IMR-90 (cell line): Measurements from ENCODE around the gene HYLS1. TPM values are rescaled to one million over a fixed set of nuclear protein-coding genes. Genes with fewer than 3 reads are reported as not detected.

Experiments
- ATAC-seq: fragments of 200-7000 bp; cut with Tn5 transposase; 2 replicates; pipeline ENCODE4 v1.9.1; 2020; ENCODE audit warnings: low read depth, mild to moderate bottlenecking, moderate library complexity
- BruUV-seq: library from RNA; stranded (reverse); fragments of 400-500 nt; replicated peaks from 2 replicates; lab custom pipeline; 2021; lab: Mats Ljungman, UMichigan
- CTCF ChIA-PET: fragments of 300-600 bp; formaldehyde crosslinking; extraction: SDS; loops from one replicate; lab custom pipeline; 2021; ENCODE audit warnings: antibody characterized with exemption; lab: Yijun Ruan, JAX
- POLR2A ChIA-PET: fragments of 300-600 bp; sonication (Branson Sonifier 250); formaldehyde crosslinking; loops from one replicate; lab custom pipeline; 2022; ENCODE audit warnings: antibody characterized with exemption; ENCODE audit not compliant: unreplicated experiment; lab: Charles Lee
- DNase-seq: peaks from one replicate; pipeline ENCODE4 v3.0.0; 2013
- H2AFZ ChIP-seq: replicated peaks from 2 replicates; pipeline ENCODE3; 2013; ENCODE audit warnings: low read length, mild to moderate bottlenecking; ENCODE audit not compliant: poor library complexity
- H2AK5ac ChIP-seq: 2 replicates; pipeline ENCODE4 v1.6.1; 2013; ENCODE audit warnings: low read depth, low read length, inconsistent platforms
- H2AK9ac ChIP-seq: replicated peaks from 2 replicates; pipeline ENCODE3; 2013; ENCODE audit warnings: mild to moderate bottlenecking, low read depth, low read length, moderate library complexity; ENCODE audit not compliant: poor library complexity
- H2BK120ac ChIP-seq: 2 replicates; pipeline ENCODE4 v1.6.1; 2013; ENCODE audit warnings: low read depth, low read length, inconsistent platforms
- H2BK15ac ChIP-seq: 3 replicates; pipeline ENCODE4 v1.6.1; 2013; ENCODE audit warnings: low read depth, low read length, inconsistent platforms
- H2BK20ac ChIP-seq: 2 replicates; pipeline ENCODE4 v1.6.1; 2013; ENCODE audit warnings: low read depth, mild to moderate bottlenecking, inconsistent platforms, low read length, moderate library complexity
- H2BK5ac ChIP-seq: 2 replicates; pipeline ENCODE4 v1.6.1; 2013; ENCODE audit warnings: mild to moderate bottlenecking, low read depth, low read length, inconsistent platforms; ENCODE audit not compliant: poor library complexity, severe bottlenecking
- H3K14ac ChIP-seq: replicated peaks from 2 replicates; pipeline ENCODE4 v1.6.1; 2013; ENCODE audit warnings: low read depth, low read length, inconsistent platforms
- H3K18ac ChIP-seq: 2 replicates; pipeline ENCODE4 v1.6.1; 2013; ENCODE audit warnings: low read depth, low read length, control low read depth
- H3K23ac ChIP-seq: 2 replicates; pipeline ENCODE4 v1.6.1; 2013; ENCODE audit warnings: low read depth, low read length, inconsistent platforms
- H3K27ac ChIP-seq: 2 replicates; pipeline ENCODE4 v1.5.1; 2013; ENCODE audit warnings: mild to moderate bottlenecking, control low read depth, low read length; ENCODE audit not compliant: insufficient read depth
- H3K27me3 ChIP-seq: 2 replicates; pipeline ENCODE4 v1.6.1; 2013; ENCODE audit warnings: low read length; ENCODE audit not compliant: control insufficient read depth, insufficient read depth
- H3K36me3 ChIP-seq: 2 replicates; pipeline ENCODE4 v1.6.1; 2013; ENCODE audit warnings: low read length, mixed read lengths; ENCODE audit not compliant: control insufficient read depth, insufficient read depth
- H3K4ac ChIP-seq: 2 replicates; pipeline ENCODE4 v1.6.1; 2013; ENCODE audit warnings: low read depth, low read length, inconsistent platforms
- H3K4me1 ChIP-seq: 2 replicates; pipeline ENCODE4 v1.6.1; 2013; ENCODE audit warnings: low read length, mixed read lengths; ENCODE audit not compliant: control insufficient read depth, insufficient read depth
- H3K4me2 ChIP-seq: 2 replicates; pipeline ENCODE4 v1.6.1; 2013; ENCODE audit warnings: low read depth, mild to moderate bottlenecking, control low read depth, low read length, moderate library complexity
- H3K4me3 ChIP-seq: 2 replicates; pipeline ENCODE4 v1.5.1; 2013; ENCODE audit warnings: low read depth, mild to moderate bottlenecking, control low read depth, low read length, moderate library complexity; ENCODE audit not compliant: insufficient read depth
- H3K56ac ChIP-seq: 2 replicates; pipeline ENCODE4 v1.6.1; 2013; ENCODE audit warnings: low read length, inconsistent platforms; ENCODE audit not compliant: insufficient read depth; ENCODE audit errors: extremely low read depth
- H3K79me1 ChIP-seq, 2 experiments: 2 replicates each; pipeline ENCODE4 v1.6.1; 2013; ENCODE audit warnings: low read length in 2 of 2, inconsistent platforms in 1 of 2, low read depth in 1 of 2
- H3K9ac ChIP-seq: 2 replicates; pipeline ENCODE4 v1.6.1; 2013; ENCODE audit warnings: low read depth, low read length, control low read depth
- H3K9me1 ChIP-seq: 2 replicates; pipeline ENCODE4 v1.6.1; 2013; ENCODE audit warnings: low read length, inconsistent platforms; ENCODE audit not compliant: insufficient read depth
- H3K9me3 ChIP-seq: 2 replicates; pipeline ENCODE4 v1.6.1; 2013; ENCODE audit warnings: low read length; ENCODE audit not compliant: control insufficient read depth, insufficient read depth
- H4K20me1 ChIP-seq: 2 replicates; pipeline ENCODE4 v1.6.1; 2013; ENCODE audit warnings: low read length, inconsistent platforms; ENCODE audit not compliant: insufficient read depth
- H4K5ac ChIP-seq: 2 replicates; pipeline ENCODE4 v1.6.1; 2013; ENCODE audit warnings: mild to moderate bottlenecking, low read depth, low read length, control low read depth
- H4K8ac ChIP-seq, 2 experiments: 2 replicates each; pipeline ENCODE4 v1.6.1; 2013; ENCODE audit warnings: low read depth in 2 of 2, low read length in 2 of 2, control low read depth in 1 of 2, inconsistent platforms in 1 of 2
- H4K91ac ChIP-seq: 2 replicates; pipeline ENCODE4 v1.6.1; 2013; ENCODE audit warnings: low read depth, low read length, inconsistent platforms; ENCODE audit not compliant: insufficient read depth
- ELK1 ChIP-seq: fragments of 150-350 bp; IDR thresholded peaks from 2 replicates; pipeline ENCODE4 v1.6.1; 2016; ENCODE audit warnings: low read depth, mild to moderate bottlenecking, low read length, moderate library complexity, borderline replicate concordance
- MAFK ChIP-seq: IDR thresholded peaks from 2 replicates; pipeline ENCODE4 v1.6.1; 2012; ENCODE audit warnings: low read depth, low read length, improper control_type of control experiment
- MXI1 ChIP-seq: IDR thresholded peaks from 2 replicates; pipeline ENCODE4 v1.6.1; 2012; ENCODE audit warnings: low read depth, mild to moderate bottlenecking, low read length, moderate library complexity, borderline replicate concordance
- RAD21 ChIP-seq: IDR thresholded peaks from 2 replicates; pipeline ENCODE4 v1.6.1; 2012; ENCODE audit warnings: low read length, improper control_type of control experiment
- RCOR1 ChIP-seq: IDR thresholded peaks from 2 replicates; pipeline ENCODE4 v1.6.1; 2012; ENCODE audit warnings: mild to moderate bottlenecking, low read length, improper control_type of control experiment; ENCODE audit not compliant: insufficient replicate concordance
- RFX5 ChIP-seq: IDR thresholded peaks from 2 replicates; pipeline ENCODE4 v1.8.0; 2012; ENCODE audit warnings: low read depth, mild to moderate bottlenecking, low read length, moderate library complexity
- USF2 ChIP-seq: fragments of 150-350 bp; IDR thresholded peaks from 2 replicates; pipeline ENCODE4 v1.6.1; 2017; ENCODE audit warnings: mild to moderate bottlenecking, antibody characterized with exemption, low read length, low read depth
- WGBS, 2 experiments: methylation state at CpG; one replicate each; pipeline versions ENCODE4 v1.1.5 to v1.1.7; 2013; ENCODE audit warnings: missing lambda C conversion rate in 2 of 2; ENCODE audit not compliant: insufficient read length in 1 of 2; ENCODE audit errors: extremely low coverage in 2 of 2; 5-methylcytosine and 5-hydroxymethylcytosine counted together
- dilution Hi-C: fragments of 300-500 bp; cut with HindIII; formaldehyde crosslinking; loops from one replicate; pipeline ENCODE4 v1.14.3; 2018; ENCODE audit warnings: low sequenced_read_pairs; ENCODE audit not compliant: unreplicated experiment
- in situ Hi-C: fragments of 300-500 bp; cut with MboI; formaldehyde crosslinking; loops from 3 replicates; pipeline ENCODE4 v1.14.3; 2019; ENCODE audit warnings: low sequenced_read_pairs, inconsistent platforms, mixed read lengths
- intact Hi-C: fragments of 100-400 bp; cut with micrococcal nuclease; formaldehyde crosslinking; loops from 2 replicates; pipeline ENCODE4 v1.10.0; 2022
- polyA plus RNA-seq, 3 experiments: library from polyadenylated mRNA; depleted of rRNA; stranded (reverse); fragments of >200 nt; gene quantifications; 2 replicates each; pipeline ENCODE4 v1.2.3, GENCODE V29; 2012; ENCODE audit warnings: low replicate concordance in 1 of 3
- total RNA-seq: library from RNA; depleted of rRNA; stranded (reverse); fragments of >200 nt; gene quantifications from 2 replicates; pipeline ENCODE4 v1.2.3, GENCODE V29; 2012

HYLS1 gene
- total and polyA plus RNA-seq, 2 of the 4 experiments (the other 2 are of a cell fraction), result 5.1 to 8.1 TPM

- ChIA-PET CTCF (interaction anchor here (1.1 kb wide), 1 partner anchor 14 kb away, joined by 3 read pairs; no protein-coding TSS in a partner anchor), POLR2A (no interaction called here)
- no peak overlapping the region for H2BK20ac ChIP-seq
- no peak for DNase-seq
- H2BK120ac ChIP-seq, result no peak overlapping the region
- H3K14ac ChIP-seq, result no peak overlapping the region
- H2BK5ac ChIP-seq, result no peak overlapping the region
- dilution Hi-C loops, result no loop called here
- no peaks in the 10 kb centered on the region for H3K79me1 ChIP-seq
- H4K91ac ChIP-seq, result no peak overlapping the region
- H3K9ac ChIP-seq, result no peak overlapping the region
- H3K27me3 ChIP-seq, result peaks cover 20% of the 10 kb centered on the region; the same call in 1 of the 2 replicates
- H4K8ac ChIP-seq, result no peak overlapping the region
- H3K23ac ChIP-seq, result no peak overlapping the region
- intact Hi-C loops, result loop anchor here (1.0 kb wide), 1 partner anchor 251 kb away; no protein-coding TSS in a partner anchor
- no peak for ATAC-seq
- no peak overlapping the region for H3K4ac ChIP-seq
- H3K18ac ChIP-seq, result no peak overlapping the region
- BruUV-seq, result no TSS peak
- no peak overlapping the region for H4K5ac ChIP-seq
- no peak overlapping the region for H3K56ac ChIP-seq
- in situ Hi-C loops, result no loop called here
- H3K36me3 ChIP-seq, result no peaks in the 10 kb centered on the region
- no peak overlapping the region for H3K27ac ChIP-seq
- WGBS, 2 experiments, result 82% methylated on average over 5 of the region's 12 CpGs; no CpG with 5 or more reads in 1 of the 2 experiments
- H3K9me3 ChIP-seq, result no peaks in the 10 kb centered on the region
- H2AFZ ChIP-seq, result no peak overlapping the region
- no peak overlapping the region for H2AK9ac ChIP-seq
- TF ChIP-seq MXI1 (no peak), USF2 (no peak), ELK1 (no peak), MAFK (no peak), RAD21 (no peak), RCOR1 (no peak), RFX5 (no peak)
- no peaks in the 10 kb centered on the region for H3K9me1 ChIP-seq
- H2AK5ac ChIP-seq, result no peak overlapping the region
- H3K4me2 ChIP-seq, result no peak overlapping the region
- H3K4me1 ChIP-seq, result no peaks in the 10 kb centered on the region
- H2BK15ac ChIP-seq, result no peak overlapping the region
- H3K4me3 ChIP-seq, result no peak overlapping the region
- H4K20me1 ChIP-seq, result no peaks in the 10 kb centered on the region
These were observed 55.4 kb downstream of the HYLS1 start for GRCh38 chr11:125942771-125943428.
